HEK293 (cell line): ENCODE results near the gene NID2.

Experiments used
- OVOL3 ChIP-seq: fragments of 450-650 bp; formaldehyde crosslinking; IDR thresholded peaks from 2 replicates; pipeline ENCODE4 v1.5.1; 2016; ENCODE audit warnings: missing biosample characterization, missing genetic modification characterization
- ZBTB7A ChIP-seq: fragments of 450-650 bp; formaldehyde crosslinking; IDR thresholded peaks from 2 replicates; pipeline ENCODE4 v1.5.1; 2016; ENCODE audit warnings: low read depth, missing biosample characterization, missing genetic modification characterization
- ZNF133 ChIP-seq: fragments of 450-650 bp; formaldehyde crosslinking; IDR thresholded peaks from 2 replicates; pipeline ENCODE4 v1.5.1; 2016; ENCODE audit warnings: missing biosample characterization, missing genetic modification characterization
- ZNF169 ChIP-seq: fragments of 450-650 bp; formaldehyde crosslinking; IDR thresholded peaks from 2 replicates; pipeline ENCODE4 v1.5.1; 2016; ENCODE audit warnings: missing biosample characterization, missing genetic modification characterization
- ZNF366 ChIP-seq: fragments of 450-650 bp; formaldehyde crosslinking; conservative IDR thresholded peaks from 2 replicates; pipeline ENCODE4 v1.5.1; 2016; ENCODE audit warnings: missing biosample characterization, missing genetic modification characterization
- ZNF473 ChIP-seq: fragments of 450-650 bp; formaldehyde crosslinking; IDR thresholded peaks from 2 replicates; pipeline ENCODE4 v1.5.1; 2017; ENCODE audit warnings: missing biosample characterization, missing genetic modification characterization
- ZXDB ChIP-seq: fragments of 450-650 bp; formaldehyde crosslinking; IDR thresholded peaks from 2 replicates; pipeline ENCODE4 v1.5.1; 2016; ENCODE audit warnings: missing biosample characterization, missing genetic modification characterization
- TF ChIP-seq, protein P1 (sequence below): fragments of 450-650 bp; formaldehyde crosslinking; IDR thresholded peaks from 2 replicates; pipeline ENCODE4 v1.5.1; 2016; ENCODE audit warnings: missing biosample characterization, missing genetic modification characterization
- TF ChIP-seq, protein P2 (sequence below): fragments of 450-650 bp; formaldehyde crosslinking; IDR thresholded peaks from 2 replicates; pipeline ENCODE4 v1.5.1; 2016; ENCODE audit warnings: missing biosample characterization, missing genetic modification characterization, low read depth
- TF ChIP-seq, protein P3 (sequence below): fragments of 450-650 bp; formaldehyde crosslinking; IDR thresholded peaks from 2 replicates; pipeline ENCODE4 v1.5.1; 2016; ENCODE audit warnings: missing biosample characterization, missing genetic modification characterization, low read depth

DNA sequence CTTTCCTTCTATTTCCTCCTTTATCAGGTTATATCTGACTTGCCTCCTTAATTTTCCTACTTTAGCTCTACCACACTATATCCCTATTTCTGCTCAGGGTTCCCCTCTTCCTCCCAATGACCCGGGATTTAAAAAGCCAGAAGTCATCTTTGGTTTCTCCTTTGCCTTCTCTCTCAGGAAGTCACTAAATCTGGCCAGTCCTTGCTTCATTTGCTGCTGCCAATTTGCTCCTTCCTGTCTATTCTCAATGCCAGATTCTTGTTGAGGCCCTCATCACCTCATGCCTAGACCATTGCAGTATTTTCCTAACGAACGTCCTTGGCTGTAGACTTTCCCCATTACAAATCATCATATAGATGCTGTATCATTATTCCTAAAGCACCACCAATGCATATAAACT is 26.5 kb upstream of the NID2 start:
- TF ChIP-seq ZBTB7A: no peak
- no peak for TF ChIP-seq ZNF133
- TF ChIP-seq ZXDB (tag by site-specific recombination): no peak
- TF ChIP-seq, protein P1, sequence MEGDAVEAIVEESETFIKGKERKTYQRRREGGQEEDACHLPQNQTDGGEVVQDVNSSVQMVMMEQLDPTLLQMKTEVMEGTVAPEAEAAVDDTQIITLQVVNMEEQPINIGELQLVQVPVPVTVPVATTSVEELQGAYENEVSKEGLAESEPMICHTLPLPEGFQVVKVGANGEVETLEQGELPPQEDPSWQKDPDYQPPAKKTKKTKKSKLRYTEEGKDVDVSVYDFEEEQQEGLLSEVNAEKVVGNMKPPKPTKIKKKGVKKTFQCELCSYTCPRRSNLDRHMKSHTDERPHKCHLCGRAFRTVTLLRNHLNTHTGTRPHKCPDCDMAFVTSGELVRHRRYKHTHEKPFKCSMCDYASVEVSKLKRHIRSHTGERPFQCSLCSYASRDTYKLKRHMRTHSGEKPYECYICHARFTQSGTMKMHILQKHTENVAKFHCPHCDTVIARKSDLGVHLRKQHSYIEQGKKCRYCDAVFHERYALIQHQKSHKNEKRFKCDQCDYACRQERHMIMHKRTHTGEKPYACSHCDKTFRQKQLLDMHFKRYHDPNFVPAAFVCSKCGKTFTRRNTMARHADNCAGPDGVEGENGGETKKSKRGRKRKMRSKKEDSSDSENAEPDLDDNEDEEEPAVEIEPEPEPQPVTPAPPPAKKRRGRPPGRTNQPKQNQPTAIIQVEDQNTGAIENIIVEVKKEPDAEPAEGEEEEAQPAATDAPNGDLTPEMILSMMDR (tag by site-specific recombination): no peak
- TF ChIP-seq, protein P2, sequence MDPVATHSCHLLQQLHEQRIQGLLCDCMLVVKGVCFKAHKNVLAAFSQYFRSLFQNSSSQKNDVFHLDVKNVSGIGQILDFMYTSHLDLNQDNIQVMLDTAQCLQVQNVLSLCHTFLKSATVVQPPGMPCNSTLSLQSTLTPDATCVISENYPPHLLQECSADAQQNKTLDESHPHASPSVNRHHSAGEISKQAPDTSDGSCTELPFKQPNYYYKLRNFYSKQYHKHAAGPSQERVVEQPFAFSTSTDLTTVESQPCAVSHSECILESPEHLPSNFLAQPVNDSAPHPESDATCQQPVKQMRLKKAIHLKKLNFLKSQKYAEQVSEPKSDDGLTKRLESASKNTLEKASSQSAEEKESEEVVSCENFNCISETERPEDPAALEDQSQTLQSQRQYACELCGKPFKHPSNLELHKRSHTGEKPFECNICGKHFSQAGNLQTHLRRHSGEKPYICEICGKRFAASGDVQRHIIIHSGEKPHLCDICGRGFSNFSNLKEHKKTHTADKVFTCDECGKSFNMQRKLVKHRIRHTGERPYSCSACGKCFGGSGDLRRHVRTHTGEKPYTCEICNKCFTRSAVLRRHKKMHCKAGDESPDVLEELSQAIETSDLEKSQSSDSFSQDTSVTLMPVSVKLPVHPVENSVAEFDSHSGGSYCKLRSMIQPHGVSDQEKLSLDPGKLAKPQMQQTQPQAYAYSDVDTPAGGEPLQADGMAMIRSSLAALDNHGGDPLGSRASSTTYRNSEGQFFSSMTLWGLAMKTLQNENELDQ (tag by site-specific recombination): no peak
- TF ChIP-seq, protein P3, sequence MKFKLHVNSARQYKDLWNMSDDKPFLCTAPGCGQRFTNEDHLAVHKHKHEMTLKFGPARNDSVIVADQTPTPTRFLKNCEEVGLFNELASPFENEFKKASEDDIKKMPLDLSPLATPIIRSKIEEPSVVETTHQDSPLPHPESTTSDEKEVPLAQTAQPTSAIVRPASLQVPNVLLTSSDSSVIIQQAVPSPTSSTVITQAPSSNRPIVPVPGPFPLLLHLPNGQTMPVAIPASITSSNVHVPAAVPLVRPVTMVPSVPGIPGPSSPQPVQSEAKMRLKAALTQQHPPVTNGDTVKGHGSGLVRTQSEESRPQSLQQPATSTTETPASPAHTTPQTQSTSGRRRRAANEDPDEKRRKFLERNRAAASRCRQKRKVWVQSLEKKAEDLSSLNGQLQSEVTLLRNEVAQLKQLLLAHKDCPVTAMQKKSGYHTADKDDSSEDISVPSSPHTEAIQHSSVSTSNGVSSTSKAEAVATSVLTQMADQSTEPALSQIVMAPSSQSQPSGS (tag by site-specific recombination): no peak
- TF ChIP-seq ZNF473: no peak
- no peak for TF ChIP-seq ZNF169 (tag by site-specific recombination)
- TF ChIP-seq ZNF366 (tag by site-specific recombination): no peak
- no peak for TF ChIP-seq OVOL3 (tag by site-specific recombination)
